Mesendoderm (in vitro differentiated cells): ENCODE data around the gene CTNNA1.

Experiments
- DNase-seq: peaks from one replicate; pipeline ENCODE4 v3.0.0; 2013
- H2AK5ac ChIP-seq: 2 replicates; pipeline ENCODE4 v1.6.1; 2013; ENCODE audit warnings: low read length, inconsistent platforms
- H2BK120ac ChIP-seq: 2 replicates; pipeline ENCODE4 v1.6.1; 2013; ENCODE audit warnings: low read depth, mild to moderate bottlenecking, low read length, moderate library complexity, mixed read lengths
- H2BK15ac ChIP-seq: replicated peaks from 2 replicates; pipeline ENCODE4 v1.6.1; 2013; ENCODE audit warnings: low read depth, mild to moderate bottlenecking, moderate library complexity
- H2BK5ac ChIP-seq: 2 replicates; pipeline ENCODE4 v1.6.1; 2013; ENCODE audit warnings: low read length, inconsistent platforms
- H3K18ac ChIP-seq: 2 replicates; pipeline ENCODE4 v1.6.1; 2013; ENCODE audit warnings: mild to moderate bottlenecking, low read length, mixed read lengths
- H3K23ac ChIP-seq: one replicate; pipeline ENCODE4 v1.6.1; 2013; ENCODE audit warnings: low read length
- H3K27ac ChIP-seq: 2 replicates; pipeline ENCODE4 v1.5.1; 2013; ENCODE audit warnings: low read depth, mild to moderate bottlenecking, inconsistent platforms, low read length, moderate library complexity
- H3K27me3 ChIP-seq: 2 replicates; pipeline ENCODE4 v1.6.1; 2013; ENCODE audit warnings: low read length, control low read depth, mild to moderate bottlenecking, inconsistent platforms; ENCODE audit not compliant: insufficient read depth, poor library complexity
- H3K36me3 ChIP-seq: 2 replicates; pipeline ENCODE4 v1.6.1; 2013; ENCODE audit warnings: low read length, inconsistent platforms; ENCODE audit not compliant: control insufficient read depth, insufficient read depth
- H3K4ac ChIP-seq: one replicate; pipeline ENCODE4 v1.6.1; 2013; ENCODE audit warnings: low read depth, mild to moderate bottlenecking, low read length, moderate library complexity
- H3K4me1 ChIP-seq: 2 replicates; pipeline ENCODE4 v1.6.1; 2013; ENCODE audit warnings: low read depth, low read length, inconsistent platforms; ENCODE audit not compliant: control insufficient read depth
- H3K4me2 ChIP-seq: 2 replicates; pipeline ENCODE4 v1.6.1; 2013; ENCODE audit warnings: low read length
- H3K4me3 ChIP-seq: 2 replicates; pipeline ENCODE4 v1.5.1; 2013; ENCODE audit warnings: mild to moderate bottlenecking, low read length
- H3K56ac ChIP-seq: one replicate; pipeline ENCODE4 v1.6.1; 2013; ENCODE audit warnings: low read length
- H3K79me1 ChIP-seq: 2 replicates; pipeline ENCODE4 v1.6.1; 2013; ENCODE audit warnings: low read length, inconsistent platforms
- H3K79me2 ChIP-seq: 2 replicates; pipeline ENCODE4 v1.6.1; 2013; ENCODE audit warnings: mild to moderate bottlenecking, low read length; ENCODE audit not compliant: control insufficient read depth, insufficient read depth
- H3K9ac ChIP-seq: 2 replicates; pipeline ENCODE4 v1.6.1; 2013; ENCODE audit warnings: low read length, inconsistent platforms
- H4K5ac ChIP-seq: one replicate; pipeline ENCODE4 v1.6.1; 2013; ENCODE audit warnings: low read length
- H4K8ac ChIP-seq: one replicate; pipeline ENCODE4 v1.6.1; 2013; ENCODE audit warnings: low read depth, mild to moderate bottlenecking, control low read depth, low read length, moderate library complexity
- WGBS: extraction: QIAGEN DNeasy Blood & Tissue Kit; methylation state at CpG from one replicate; pipeline ENCODE4 v1.1.7; 2013; ENCODE audit warnings: low lambda C conversion rate, missing lambda C conversion rate; ENCODE audit not compliant: insufficient coverage; ENCODE audit errors: extremely low coverage; 5-methylcytosine and 5-hydroxymethylcytosine counted together

CTNNA1 gene

DNA sequence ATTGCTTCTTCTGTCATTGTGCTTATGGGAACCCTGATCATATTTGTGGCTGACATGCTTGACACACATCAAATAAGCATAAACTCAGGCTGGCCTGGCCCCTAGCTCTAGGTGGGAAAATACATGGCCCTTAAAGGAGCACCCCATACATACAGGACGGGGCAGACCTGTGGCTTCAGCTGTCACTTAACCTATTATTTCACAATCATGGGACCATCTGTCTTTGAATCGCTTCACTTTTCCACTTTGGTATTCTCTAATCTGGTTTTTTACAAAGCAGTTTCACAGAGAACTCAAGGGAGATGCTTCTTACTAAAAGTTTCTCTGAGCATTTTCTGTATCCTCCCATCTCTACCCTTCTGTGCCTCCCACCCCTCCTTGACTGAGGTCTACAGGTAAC, 156.5 kb downstream of the CTNNA1 start:
- Histone ChIP-seq H3K18ac (no peak overlapping the region), H3K23ac (no peak overlapping the region), H3K4me2 (no peak overlapping the region), H3K9ac (no peak overlapping the region), H3K4me3 (no peak overlapping the region), H3K27me3 (no peaks in the 10 kb centered on the region), H2BK5ac (no peak overlapping the region), H3K4ac (no peak overlapping the region), H2AK5ac (no peak overlapping the region), H3K79me1 (no peaks in the 10 kb centered on the region), H2BK15ac (no peak overlapping the region), H3K56ac (no peak overlapping the region), H2BK120ac (no peak overlapping the region), H4K8ac (no peak overlapping the region), H3K4me1 (no peaks in the 10 kb centered on the region), H4K5ac (no peak overlapping the region), H3K79me2 (no peaks in the 10 kb centered on the region), H3K27ac (no peak overlapping the region), H3K36me3 (peaks cover 2% of the 10 kb centered on the region)
- no CpG with 5 or more reads among the region's 2 CpGs for WGBS
- DNase-seq, result no peak

- Histone ChIP-seq H3K4me2 (no peak overlapping the region), H4K8ac (no peak overlapping the region), H2BK120ac (no peak overlapping the region), H3K4me1 (no peaks in the 10 kb centered on the region), H3K4ac (no peak overlapping the region), H3K27ac (no peak overlapping the region), H3K79me2 (no peaks in the 10 kb centered on the region), H3K4me3 (no peak overlapping the region), H3K23ac (no peak overlapping the region), H2BK15ac (no peak overlapping the region), H4K5ac (no peak overlapping the region), H2BK5ac (no peak overlapping the region), H3K36me3 (no peaks in the 10 kb centered on the region), H3K56ac (no peak overlapping the region), H3K18ac (no peak overlapping the region), H3K27me3 (no peaks in the 10 kb centered on the region), H2AK5ac (no peak overlapping the region), H3K9ac (no peak overlapping the region), H3K79me1 (no peaks in the 10 kb centered on the region)
- WGBS, result no CpG with 5 or more reads among the region's 7 CpGs
- peak; percentile 18 for DNase-seq
Observed at GRCh38 chr5:138910546-138911185, 157.4 kb downstream of the CTNNA1 start.

- Histone ChIP-seq H3K4me2 (no peak overlapping the region), H3K56ac (no peak overlapping the region), H3K18ac (no peak overlapping the region), H2AK5ac (no peak overlapping the region), H3K4me3 (no peak overlapping the region), H3K4me1 (no peaks in the 10 kb centered on the region), H3K36me3 (no peaks in the 10 kb centered on the region), H4K5ac (no peak overlapping the region), H2BK120ac (no peak overlapping the region), H3K79me1 (no peaks in the 10 kb centered on the region), H3K4ac (no peak overlapping the region), H3K79me2 (no peaks in the 10 kb centered on the region), H3K9ac (no peak overlapping the region), H3K27me3 (no peaks in the 10 kb centered on the region), H2BK15ac (no peak overlapping the region), H2BK5ac (no peak overlapping the region), H3K23ac (no peak overlapping the region), H4K8ac (no peak overlapping the region), H3K27ac (no peak overlapping the region)
- no peak for DNase-seq
Observed at GRCh38 chr5:138911441-138911840, 158.2 kb downstream of the CTNNA1 start.

- H4K5ac ChIP-seq, result no peak overlapping the region
- no peak overlapping the region for H3K4ac ChIP-seq
- H3K23ac ChIP-seq, result no peak overlapping the region
- no peak overlapping the region for H3K4me2 ChIP-seq
- no peaks in the 10 kb centered on the region for H3K27me3 ChIP-seq
- no peak overlapping the region for H3K27ac ChIP-seq
- H4K8ac ChIP-seq, result no peak overlapping the region
- H3K4me1 ChIP-seq, result no peaks in the 10 kb centered on the region
- no peak overlapping the region for H2BK5ac ChIP-seq
- no peak overlapping the region for H2BK120ac ChIP-seq
- no peak overlapping the region for H3K9ac ChIP-seq
- no peak overlapping the region for H3K18ac ChIP-seq
- WGBS, result no CpG with 5 or more reads among the region's 4 CpGs
- DNase-seq, result no peak
- no peaks in the 10 kb centered on the region for H3K36me3 ChIP-seq
- H3K56ac ChIP-seq, result no peak overlapping the region
- no peak overlapping the region for H2AK5ac ChIP-seq
- no peaks in the 10 kb centered on the region for H3K79me2 ChIP-seq
- H3K4me3 ChIP-seq, result no peak overlapping the region
- no peaks in the 10 kb centered on the region for H3K79me1 ChIP-seq
- H2BK15ac ChIP-seq, result no peak overlapping the region
Observed at GRCh38 chr5:138912093-138912492, 158.9 kb downstream of the CTNNA1 start.

DNA sequence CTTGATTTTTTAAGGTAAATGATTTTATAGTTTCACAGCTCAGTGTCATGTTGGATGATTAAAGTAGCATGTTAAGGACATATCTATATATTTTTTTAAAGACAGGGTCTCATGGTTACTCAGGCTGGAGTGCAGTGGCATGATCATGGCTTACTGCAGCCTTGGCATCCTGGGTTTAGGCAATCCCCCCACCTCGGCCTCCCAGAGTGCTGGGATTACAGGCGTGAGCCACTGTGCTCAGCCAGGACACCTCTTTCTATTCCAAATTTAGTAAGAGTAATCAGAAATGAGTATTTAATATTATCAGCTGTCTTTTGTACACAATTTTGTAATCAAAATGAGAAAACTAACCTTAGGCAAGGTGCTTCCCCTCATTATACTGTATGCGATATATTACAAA, 160.5 kb downstream of the CTNNA1 start:
- Histone ChIP-seq H3K56ac (no peak overlapping the region), H3K79me2 (no peaks in the 10 kb centered on the region), H2BK120ac (no peak overlapping the region), H3K4ac (no peak overlapping the region), H3K79me1 (no peaks in the 10 kb centered on the region), H3K18ac (no peak overlapping the region), H3K4me2 (no peak overlapping the region), H3K4me1 (no peaks in the 10 kb centered on the region), H3K27me3 (no peaks in the 10 kb centered on the region), H3K23ac (no peak overlapping the region), H2BK15ac (no peak overlapping the region), H4K8ac (no peak overlapping the region), H3K9ac (no peak overlapping the region), H3K4me3 (no peak overlapping the region), H4K5ac (no peak overlapping the region), H2BK5ac (no peak overlapping the region), H3K36me3 (peaks cover 2% of the 10 kb centered on the region), H2AK5ac (no peak overlapping the region), H3K27ac (no peak overlapping the region)
- WGBS, result no CpG with 5 or more reads among the region's 3 CpGs
- DNase-seq, result no peak

DNA sequence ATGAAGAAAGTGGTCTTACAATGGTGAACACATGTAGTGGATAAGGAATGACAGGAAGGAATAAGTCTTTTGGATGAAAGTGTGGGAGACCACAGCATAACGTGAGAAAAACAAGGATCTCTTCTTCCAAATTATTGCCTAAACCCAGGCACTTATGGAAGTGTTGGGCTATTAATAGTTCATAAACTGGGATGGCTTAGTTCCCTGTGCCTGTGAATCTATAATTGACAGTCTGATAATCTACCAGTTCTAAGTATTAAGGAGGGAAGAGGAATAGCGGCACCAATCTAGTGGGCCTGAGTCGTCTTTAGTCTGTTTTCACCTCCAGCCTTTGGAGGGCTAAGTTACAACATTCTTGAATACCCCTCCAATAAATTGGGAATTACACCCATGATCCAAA, 161.1 kb downstream of the CTNNA1 start:
- H3K79me2 ChIP-seq, result no peaks in the 10 kb centered on the region
- no peak overlapping the region for H3K27ac ChIP-seq
- no peaks in the 10 kb centered on the region for H3K4me1 ChIP-seq
- H3K23ac ChIP-seq, result no peak overlapping the region
- no peak overlapping the region for H3K4me3 ChIP-seq
- WGBS, result no CpG with 5 or more reads among the region's 3 CpGs
- H2AK5ac ChIP-seq, result no peak overlapping the region
- no peak overlapping the region for H3K9ac ChIP-seq
- DNase-seq, result no peak
- H4K5ac ChIP-seq, result no peak overlapping the region
- H3K4ac ChIP-seq, result no peak overlapping the region
- H2BK15ac ChIP-seq, result no peak overlapping the region
- no peak overlapping the region for H3K18ac ChIP-seq
- no peak overlapping the region for H2BK5ac ChIP-seq
- H4K8ac ChIP-seq, result no peak overlapping the region
- no peak overlapping the region for H3K4me2 ChIP-seq
- no peaks in the 10 kb centered on the region for H3K27me3 ChIP-seq
- no peak overlapping the region for H3K56ac ChIP-seq
- peaks cover 2% of the 10 kb centered on the region for H3K36me3 ChIP-seq
- H2BK120ac ChIP-seq, result no peak overlapping the region
- no peaks in the 10 kb centered on the region for H3K79me1 ChIP-seq
